ENCODE results near the gene GAPDHS.

DNA sequence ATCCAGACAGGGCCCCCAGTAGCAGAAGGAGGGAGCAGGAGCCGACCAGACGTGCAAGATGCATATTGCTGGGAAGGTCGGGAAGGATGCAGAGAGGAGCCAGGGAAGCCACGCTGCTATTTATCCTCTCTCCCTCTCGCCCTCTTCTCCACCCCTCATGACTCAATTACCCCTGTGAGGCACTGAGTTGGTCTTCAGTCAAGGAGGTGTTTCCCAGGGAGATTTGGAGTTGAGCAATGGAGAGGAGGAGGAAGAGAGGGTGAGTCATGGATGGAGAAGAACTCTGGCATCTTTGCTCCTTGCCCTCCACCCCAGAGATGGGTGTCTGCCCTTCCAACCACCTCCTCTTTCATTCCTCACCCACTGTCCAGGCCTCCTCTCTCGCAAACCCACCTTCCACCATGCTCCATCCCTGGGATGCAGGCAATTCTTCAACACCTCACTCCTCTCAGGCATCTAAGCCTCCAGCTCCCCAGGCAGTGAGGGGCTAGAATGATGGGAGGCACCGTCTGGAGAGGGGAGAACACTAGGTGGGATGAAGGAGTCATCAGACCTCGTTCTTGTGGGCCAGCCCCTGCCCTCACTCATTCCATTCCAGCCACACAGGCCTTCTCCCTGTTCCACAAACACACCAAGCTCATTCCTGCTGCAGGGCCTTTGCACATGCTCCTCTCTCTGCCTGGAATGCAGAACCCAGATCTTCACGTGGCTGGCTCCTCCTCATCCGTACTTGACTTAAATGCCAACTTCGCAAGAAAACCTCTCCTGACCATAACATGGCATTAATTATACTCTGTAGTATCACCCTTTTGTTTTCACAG, 4.8 kb upstream of the GAPDHS start, which contains the start of gene SBSN:
- TF ChIP-seq, protein P1, sequence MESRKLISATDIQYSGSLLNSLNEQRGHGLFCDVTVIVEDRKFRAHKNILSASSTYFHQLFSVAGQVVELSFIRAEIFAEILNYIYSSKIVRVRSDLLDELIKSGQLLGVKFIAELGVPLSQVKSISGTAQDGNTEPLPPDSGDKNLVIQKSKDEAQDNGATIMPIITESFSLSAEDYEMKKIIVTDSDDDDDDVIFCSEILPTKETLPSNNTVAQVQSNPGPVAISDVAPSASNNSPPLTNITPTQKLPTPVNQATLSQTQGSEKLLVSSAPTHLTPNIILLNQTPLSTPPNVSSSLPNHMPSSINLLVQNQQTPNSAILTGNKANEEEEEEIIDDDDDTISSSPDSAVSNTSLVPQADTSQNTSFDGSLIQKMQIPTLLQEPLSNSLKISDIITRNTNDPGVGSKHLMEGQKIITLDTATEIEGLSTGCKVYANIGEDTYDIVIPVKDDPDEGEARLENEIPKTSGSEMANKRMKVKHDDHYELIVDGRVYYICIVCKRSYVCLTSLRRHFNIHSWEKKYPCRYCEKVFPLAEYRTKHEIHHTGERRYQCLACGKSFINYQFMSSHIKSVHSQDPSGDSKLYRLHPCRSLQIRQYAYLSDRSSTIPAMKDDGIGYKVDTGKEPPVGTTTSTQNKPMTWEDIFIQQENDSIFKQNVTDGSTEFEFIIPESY (IDR thresholded peaks at IDR 0.05), result no peak
- TF ChIP-seq, protein P2, sequence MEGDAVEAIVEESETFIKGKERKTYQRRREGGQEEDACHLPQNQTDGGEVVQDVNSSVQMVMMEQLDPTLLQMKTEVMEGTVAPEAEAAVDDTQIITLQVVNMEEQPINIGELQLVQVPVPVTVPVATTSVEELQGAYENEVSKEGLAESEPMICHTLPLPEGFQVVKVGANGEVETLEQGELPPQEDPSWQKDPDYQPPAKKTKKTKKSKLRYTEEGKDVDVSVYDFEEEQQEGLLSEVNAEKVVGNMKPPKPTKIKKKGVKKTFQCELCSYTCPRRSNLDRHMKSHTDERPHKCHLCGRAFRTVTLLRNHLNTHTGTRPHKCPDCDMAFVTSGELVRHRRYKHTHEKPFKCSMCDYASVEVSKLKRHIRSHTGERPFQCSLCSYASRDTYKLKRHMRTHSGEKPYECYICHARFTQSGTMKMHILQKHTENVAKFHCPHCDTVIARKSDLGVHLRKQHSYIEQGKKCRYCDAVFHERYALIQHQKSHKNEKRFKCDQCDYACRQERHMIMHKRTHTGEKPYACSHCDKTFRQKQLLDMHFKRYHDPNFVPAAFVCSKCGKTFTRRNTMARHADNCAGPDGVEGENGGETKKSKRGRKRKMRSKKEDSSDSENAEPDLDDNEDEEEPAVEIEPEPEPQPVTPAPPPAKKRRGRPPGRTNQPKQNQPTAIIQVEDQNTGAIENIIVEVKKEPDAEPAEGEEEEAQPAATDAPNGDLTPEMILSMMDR (IDR thresholded peaks at IDR 0.05; ENCODE audit: low read depth, low read length, missing input control), result no peak
- no peak for TF ChIP-seq RAD21 (IDR thresholded peaks at IDR 0.05)

Measured in liver (tissue), 3 donors.